ENCODE results near the gene MAPKAPK5. TPM values are rescaled to one million over a fixed set of nuclear protein-coding genes. Genes with fewer than 3 reads are reported as not detected.

Gene MAPKAPK5
- total and polyA plus RNA-seq, 4 donors, result 10.9 to 26.3 (median 12.6) TPM

- TF ChIP-seq, protein P1, sequence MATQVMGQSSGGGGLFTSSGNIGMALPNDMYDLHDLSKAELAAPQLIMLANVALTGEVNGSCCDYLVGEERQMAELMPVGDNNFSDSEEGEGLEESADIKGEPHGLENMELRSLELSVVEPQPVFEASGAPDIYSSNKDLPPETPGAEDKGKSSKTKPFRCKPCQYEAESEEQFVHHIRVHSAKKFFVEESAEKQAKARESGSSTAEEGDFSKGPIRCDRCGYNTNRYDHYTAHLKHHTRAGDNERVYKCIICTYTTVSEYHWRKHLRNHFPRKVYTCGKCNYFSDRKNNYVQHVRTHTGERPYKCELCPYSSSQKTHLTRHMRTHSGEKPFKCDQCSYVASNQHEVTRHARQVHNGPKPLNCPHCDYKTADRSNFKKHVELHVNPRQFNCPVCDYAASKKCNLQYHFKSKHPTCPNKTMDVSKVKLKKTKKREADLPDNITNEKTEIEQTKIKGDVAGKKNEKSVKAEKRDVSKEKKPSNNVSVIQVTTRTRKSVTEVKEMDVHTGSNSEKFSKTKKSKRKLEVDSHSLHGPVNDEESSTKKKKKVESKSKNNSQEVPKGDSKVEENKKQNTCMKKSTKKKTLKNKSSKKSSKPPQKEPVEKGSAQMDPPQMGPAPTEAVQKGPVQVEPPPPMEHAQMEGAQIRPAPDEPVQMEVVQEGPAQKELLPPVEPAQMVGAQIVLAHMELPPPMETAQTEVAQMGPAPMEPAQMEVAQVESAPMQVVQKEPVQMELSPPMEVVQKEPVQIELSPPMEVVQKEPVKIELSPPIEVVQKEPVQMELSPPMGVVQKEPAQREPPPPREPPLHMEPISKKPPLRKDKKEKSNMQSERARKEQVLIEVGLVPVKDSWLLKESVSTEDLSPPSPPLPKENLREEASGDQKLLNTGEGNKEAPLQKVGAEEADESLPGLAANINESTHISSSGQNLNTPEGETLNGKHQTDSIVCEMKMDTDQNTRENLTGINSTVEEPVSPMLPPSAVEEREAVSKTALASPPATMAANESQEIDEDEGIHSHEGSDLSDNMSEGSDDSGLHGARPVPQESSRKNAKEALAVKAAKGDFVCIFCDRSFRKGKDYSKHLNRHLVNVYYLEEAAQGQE (IDR thresholded peaks at IDR 0.05), result no peak
These were observed 51.3 kb downstream of the MAPKAPK5 start (continued) for GRCh38 chr12:111893287-111893686.

- TF ChIP-seq ZBTB33 (IDR thresholded peaks at IDR 0.05) (no peak), GABPA (IDR thresholded peaks at IDR 0.05 in 1 of 2, conservative IDR thresholded peaks at IDR 0.05 in 1 of 2) (no peak), NR2F2 (IDR thresholded peaks at IDR 0.05) (no peak), TAF1 (conservative IDR thresholded peaks at IDR 0.05) (no peak), JUND (IDR thresholded peaks at IDR 0.05) (no peak), EGR1 (IDR thresholded peaks at IDR 0.05; ENCODE audit: low read depth in 2 of 2) (no peak), YY1 (IDR thresholded peaks at IDR 0.05) (no peak), FOXA1 (IDR thresholded peaks at IDR 0.05) (no peak), HNF4G (IDR thresholded peaks at IDR 0.05) (no peak)
- TF ChIP-seq, protein P2, sequence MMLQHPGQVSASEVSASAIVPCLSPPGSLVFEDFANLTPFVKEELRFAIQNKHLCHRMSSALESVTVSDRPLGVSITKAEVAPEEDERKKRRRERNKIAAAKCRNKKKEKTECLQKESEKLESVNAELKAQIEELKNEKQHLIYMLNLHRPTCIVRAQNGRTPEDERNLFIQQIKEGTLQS (IDR thresholded peaks at IDR 0.05), result no peak
- TF ChIP-seq, protein P3, sequence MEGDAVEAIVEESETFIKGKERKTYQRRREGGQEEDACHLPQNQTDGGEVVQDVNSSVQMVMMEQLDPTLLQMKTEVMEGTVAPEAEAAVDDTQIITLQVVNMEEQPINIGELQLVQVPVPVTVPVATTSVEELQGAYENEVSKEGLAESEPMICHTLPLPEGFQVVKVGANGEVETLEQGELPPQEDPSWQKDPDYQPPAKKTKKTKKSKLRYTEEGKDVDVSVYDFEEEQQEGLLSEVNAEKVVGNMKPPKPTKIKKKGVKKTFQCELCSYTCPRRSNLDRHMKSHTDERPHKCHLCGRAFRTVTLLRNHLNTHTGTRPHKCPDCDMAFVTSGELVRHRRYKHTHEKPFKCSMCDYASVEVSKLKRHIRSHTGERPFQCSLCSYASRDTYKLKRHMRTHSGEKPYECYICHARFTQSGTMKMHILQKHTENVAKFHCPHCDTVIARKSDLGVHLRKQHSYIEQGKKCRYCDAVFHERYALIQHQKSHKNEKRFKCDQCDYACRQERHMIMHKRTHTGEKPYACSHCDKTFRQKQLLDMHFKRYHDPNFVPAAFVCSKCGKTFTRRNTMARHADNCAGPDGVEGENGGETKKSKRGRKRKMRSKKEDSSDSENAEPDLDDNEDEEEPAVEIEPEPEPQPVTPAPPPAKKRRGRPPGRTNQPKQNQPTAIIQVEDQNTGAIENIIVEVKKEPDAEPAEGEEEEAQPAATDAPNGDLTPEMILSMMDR (IDR thresholded peaks at IDR 0.05; ENCODE audit: low read depth, low read length, missing input control), result no peak
- Histone ChIP-seq H3K9me3 (ENCODE audit: control insufficient read depth in 4 of 4, low read length in 3 of 4) (no peaks in the 10 kb centered on the region), H3K36me3 (ENCODE audit: control insufficient read depth in 4 of 4, insufficient read depth in 3 of 4, low read depth in 1 of 4, low read length in 3 of 4) (peaks cover 11 to 41% (median 31%) of the 10 kb centered on the region in 4 donors), H3K4me1 (ENCODE audit: control insufficient read depth in 4 of 4, insufficient read depth in 4 of 4, low read length in 3 of 4) (no peaks in the 10 kb centered on the region), H3K27me3 (ENCODE audit: control insufficient read depth in 4 of 4, insufficient read depth in 4 of 4, low read length in 3 of 4) (no peaks in the 10 kb centered on the region), H3K4me3 (ENCODE audit: low read depth in 1 of 3, low read length in 3 of 3) (no peak overlapping the region), H3K27ac (ENCODE audit: low read depth in 1 of 2, low read length in 2 of 2) (no peak overlapping the region), H3K9ac (ENCODE audit: low read depth in 1 of 2, low read length in 2 of 2) (no peak overlapping the region)
- DNase-seq (ENCODE audit: low spot score), result no peak
- WGBS, result 95% methylated on average over 5 of the region's 5 CpGs
These were observed 52.5 kb downstream of the MAPKAPK5 start for GRCh38 chr12:111894556-111894955.

DNA sequence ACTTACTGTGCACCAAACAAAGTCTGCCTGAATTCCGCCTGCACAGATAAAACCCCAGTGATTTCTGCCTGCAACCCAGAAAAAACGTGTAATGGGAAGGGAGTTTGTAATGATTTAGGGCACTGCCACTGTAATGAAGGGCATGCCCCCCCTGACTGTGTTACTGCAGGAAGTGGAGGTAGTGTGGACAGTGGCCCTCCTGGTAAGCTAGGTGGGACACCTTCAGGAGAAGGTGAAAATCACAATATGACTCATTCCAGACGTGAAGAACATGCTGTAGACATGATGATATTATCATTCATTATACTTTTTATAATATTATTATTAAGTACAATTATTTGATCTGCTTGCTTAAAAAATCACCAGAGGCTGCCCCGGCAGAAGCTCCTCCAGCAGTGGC is 59.2 kb downstream of the MAPKAPK5 start:
- no peak overlapping the region for H3K27ac ChIP-seq (ENCODE audit: low read depth in 1 of 2, low read length in 2 of 2)
- H3K27me3 ChIP-seq (ENCODE audit: control insufficient read depth in 4 of 4, insufficient read depth in 4 of 4, low read length in 3 of 4), result no peaks in the 10 kb centered on the region
- 80% methylated on average over 4 of the region's 4 CpGs for WGBS
- no peak for DNase-seq (ENCODE audit: low spot score)
- no peaks in the 10 kb centered on the region for H3K9me3 ChIP-seq (ENCODE audit: control insufficient read depth in 4 of 4, low read length in 3 of 4)
- H3K4me3 ChIP-seq (ENCODE audit: low read depth in 1 of 3, low read length in 3 of 3), result no peak overlapping the region
- peaks cover 3 to 15% (median 5%) of the 10 kb centered on the region in 4 donors for H3K36me3 ChIP-seq (ENCODE audit: control insufficient read depth in 4 of 4, insufficient read depth in 3 of 4, low read depth in 1 of 4, low read length in 3 of 4)
- no peaks in the 10 kb centered on the region for H3K4me1 ChIP-seq (ENCODE audit: control insufficient read depth in 4 of 4, insufficient read depth in 4 of 4, low read length in 3 of 4)
- no peak overlapping the region for H3K9ac ChIP-seq (ENCODE audit: low read depth in 1 of 2, low read length in 2 of 2)
- TF ChIP-seq, protein P3 (IDR thresholded peaks at IDR 0.05; ENCODE audit: low read depth, low read length, missing input control), result no peak
- TF ChIP-seq, protein P1 (IDR thresholded peaks at IDR 0.05), result no peak
- TF ChIP-seq SP1 (IDR thresholded peaks at IDR 0.05) (no peak), EGR1 (IDR thresholded peaks at IDR 0.05; ENCODE audit: low read depth in 2 of 2) (no peak), FOXA2 (IDR thresholded peaks at IDR 0.05) (no peak), ZBTB33 (IDR thresholded peaks at IDR 0.05) (no peak), TAF1 (conservative IDR thresholded peaks at IDR 0.05) (no peak)
